ENCODE results near the gene SNAP23.

DNA sequence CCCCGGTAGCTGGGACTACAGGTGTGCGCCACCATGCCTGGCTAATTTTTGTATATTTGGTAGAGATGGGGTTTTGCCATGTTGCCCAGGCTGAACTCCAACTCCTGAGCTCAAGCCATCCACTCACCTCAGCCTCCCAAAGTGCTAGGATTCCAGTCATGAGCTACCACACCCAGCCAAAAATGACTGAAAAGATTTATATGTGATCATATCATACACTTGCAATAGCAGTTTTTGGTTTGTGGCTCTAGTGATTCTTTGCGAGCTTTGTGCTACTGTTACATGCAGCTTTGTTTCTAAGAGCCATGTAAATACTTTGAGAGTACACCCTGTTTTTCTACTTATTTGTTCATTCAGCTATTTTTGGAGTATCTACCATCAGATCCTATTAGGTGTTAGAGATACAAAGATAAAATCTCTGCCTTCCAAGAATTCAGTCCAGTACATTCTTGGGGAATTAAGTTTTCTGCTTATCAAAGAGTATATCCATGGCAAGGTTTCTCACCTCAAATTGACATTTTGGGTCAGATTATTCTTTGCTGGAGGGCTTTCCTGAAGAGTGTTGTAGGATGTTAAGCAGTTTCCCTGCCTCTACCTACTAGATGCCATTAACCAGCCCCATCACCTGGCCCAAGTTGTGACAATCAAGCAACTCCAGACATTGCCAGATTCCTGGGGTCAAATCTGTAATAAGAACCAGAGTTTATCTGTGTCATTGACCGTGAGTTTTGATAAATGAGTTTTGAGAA is 15.0 kb downstream of the SNAP23 start:
- no peak for TF ChIP-seq PATZ1 (CRISPR knock-in tag; IDR thresholded peaks at IDR 0.05; ENCODE audit: borderline replicate concordance)
- no peak for TF ChIP-seq PPARA (CRISPR knock-in tag; IDR thresholded peaks at IDR 0.05; ENCODE audit: borderline replicate concordance)
- TF ChIP-seq CSRNP3 (CRISPR knock-in tag; IDR thresholded peaks at IDR 0.05) = no peak
- TF ChIP-seq TCF4 (CRISPR knock-in tag; IDR thresholded peaks at IDR 0.05; ENCODE audit: borderline replicate concordance) = no peak
- TF ChIP-seq ZFP3 (CRISPR knock-in tag; IDR thresholded peaks at IDR 0.05) = no peak
- TF ChIP-seq SNAI2 (CRISPR knock-in tag; IDR thresholded peaks at IDR 0.05) = no peak
- no peak for TF ChIP-seq CREB5 (CRISPR knock-in tag; IDR thresholded peaks at IDR 0.05; ENCODE audit: low read depth)

Data from SK-N-SH treated with all-trans-retinoic acid at 6 μM for 48 hours (cell line).